ENCODE data around the gene ATG9A.
A peak's percentile ranks its signal among the peaks of the same experiment; 100 is the strongest.

Gene ATG9A

GRCh38 chr2:219251656-219252055 lies 22.2 kb upstream of the ATG9A start:
- TF ChIP-seq CTCF (IDR thresholded peaks at IDR 0.05; ENCODE audit: extremely low read depth, missing control alignments) = no peak
- no peak for DNase-seq (ENCODE audit: low spot score)

- no peak for DNase-seq (ENCODE audit: low spot score)
- no peak for TF ChIP-seq CTCF (IDR thresholded peaks at IDR 0.05; ENCODE audit: extremely low read depth, missing control alignments)
These were observed 20.8 kb upstream of the ATG9A start for GRCh38 chr2:219250049-219250781.

GRCh38 chr2:219249203-219249980 lies 20.0 kb upstream of the ATG9A start:
- DNase-seq (ENCODE audit: low spot score) = peak; percentile 62
- no peak for TF ChIP-seq CTCF (IDR thresholded peaks at IDR 0.05; ENCODE audit: extremely low read depth, missing control alignments)

GRCh38 chr2:219248845-219249202 lies 19.4 kb upstream of the ATG9A start:
- DNase-seq (ENCODE audit: low spot score) = no peak
- no peak for TF ChIP-seq CTCF (IDR thresholded peaks at IDR 0.05; ENCODE audit: extremely low read depth, missing control alignments)

GRCh38 chr2:219247678-219248642 lies 18.5 kb upstream of the ATG9A start:
- TF ChIP-seq CTCF (IDR thresholded peaks at IDR 0.05; ENCODE audit: extremely low read depth, missing control alignments) = no peak
- DNase-seq (ENCODE audit: low spot score) = no peak

GRCh38 chr2:219246559-219246958 lies 17.1 kb upstream of the ATG9A start:
- TF ChIP-seq CTCF (IDR thresholded peaks at IDR 0.05; ENCODE audit: extremely low read depth, missing control alignments) = no peak
- no peak for DNase-seq (ENCODE audit: low spot score)
